Hippocampal formation (tissue), 2 donors: Measurements from ENCODE around the gene RBFA.

Source experiments
- DNase-seq, 2 donors: peaks; one replicate each; lab custom pipeline; 2025; lab: John Stamatoyannopoulos, UW

RBFA gene

GRCh38 chr18:80074697-80075096, 40.5 kb downstream of the RBFA start:
- no peak for DNase-seq

- no peak for DNase-seq
These were observed 41.7 kb downstream of the RBFA start for GRCh38 chr18:80075940-80076339.

- no peak for DNase-seq
These were observed 42.1 kb downstream of the RBFA start for GRCh38 chr18:80076379-80076778.

GRCh38 chr18:80077873-80078272, 43.6 kb downstream of the RBFA start:
- DNase-seq, result no peak
